GM23248 (cell line): ENCODE data around the gene ONECUT3.

Experiments
- EZH2 ChIP-seq: fragments of 200-600 bp; sonication (generic); IDR thresholded peaks from 2 replicates; pipeline ENCODE4 v1.6.1; 2018; ENCODE audit warnings: antibody characterized with exemption, mild to moderate bottlenecking; ENCODE audit not compliant: insufficient read depth, poor library complexity, severe bottlenecking
- EZH2phosphoT487 ChIP-seq: fragments of 200-600 bp; sonication (generic); IDR thresholded peaks from 2 replicates; pipeline ENCODE4 v1.6.1; 2018; ENCODE audit warnings: antibody characterized with exemption, moderate library complexity, mild to moderate bottlenecking, low read depth; ENCODE audit not compliant: insufficient read depth

DNA sequence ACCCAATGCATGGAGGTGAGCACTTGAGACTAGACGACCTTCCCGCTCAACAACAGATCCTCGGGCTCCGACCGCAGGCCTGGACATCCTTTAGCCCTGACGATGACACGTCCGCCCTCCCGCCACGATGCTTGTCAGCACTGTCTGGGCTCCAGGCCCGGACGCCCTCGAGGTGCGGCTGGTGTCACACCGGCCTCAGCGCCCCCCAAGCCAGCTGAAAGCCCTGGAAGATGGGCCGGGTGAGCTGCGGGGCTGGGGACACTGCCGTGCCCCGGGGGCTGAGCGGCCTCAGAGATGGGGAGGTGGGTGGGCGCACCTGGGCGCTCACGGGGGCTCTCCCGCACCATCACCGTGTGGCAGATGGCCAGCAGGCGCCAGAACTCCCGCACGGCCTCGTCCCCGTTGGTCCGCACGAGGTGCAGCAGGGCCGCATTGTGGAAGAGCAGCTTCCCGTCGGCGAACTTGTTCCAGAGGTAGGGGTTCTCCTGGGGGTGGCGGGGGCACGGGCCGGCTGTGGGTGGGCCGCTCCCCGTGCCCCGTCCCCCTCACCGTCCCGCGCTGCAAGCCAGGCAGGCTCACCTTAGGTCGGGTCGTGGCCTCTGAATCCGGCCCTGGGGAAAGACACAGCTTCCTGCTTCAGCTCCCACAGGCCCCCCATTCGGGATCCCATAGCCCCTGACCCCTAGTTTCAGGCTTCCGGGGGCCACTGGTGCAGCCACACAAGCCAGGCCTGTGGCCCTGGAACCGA lies 43.3 kb downstream of the ONECUT3 start:
- no peak for TF ChIP-seq EZH2
- no peak for TF ChIP-seq EZH2phosphoT487
